ENCODE data around the gene SAMD14.

Gene SAMD14

DNA sequence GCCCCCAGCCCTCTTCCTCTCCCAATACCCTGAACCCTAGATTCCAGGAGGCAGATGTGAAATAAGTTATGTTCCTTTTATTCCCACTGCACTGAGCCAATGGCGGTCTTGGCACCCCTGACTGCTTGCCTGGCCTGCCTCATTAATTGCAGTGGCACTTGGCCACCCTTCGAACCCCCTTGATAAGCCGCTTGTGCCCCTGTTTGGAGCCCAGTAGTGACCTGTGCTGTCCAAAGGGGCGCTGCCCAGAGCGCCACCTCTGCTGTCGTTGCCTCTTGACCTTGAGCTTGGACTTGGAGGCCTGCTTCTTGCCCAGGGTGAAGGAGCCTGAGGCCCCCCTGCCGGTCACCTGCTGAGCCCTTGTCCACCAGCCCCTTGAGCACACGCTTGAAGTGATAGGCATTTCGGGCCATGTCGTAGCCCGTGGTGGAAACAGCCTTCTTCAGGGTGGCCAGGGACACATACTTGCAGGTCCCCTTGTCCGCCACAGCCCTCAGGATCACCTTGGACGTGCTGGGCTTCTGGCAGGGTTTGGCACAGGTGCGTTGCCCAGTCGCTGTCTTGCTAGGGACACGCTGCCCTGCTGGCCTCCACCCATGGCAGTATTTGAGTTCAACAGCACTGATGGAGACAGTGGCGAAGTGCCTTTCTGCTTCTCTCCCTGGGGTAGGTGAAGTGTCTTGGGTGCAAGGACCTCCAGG lies 41.6 kb upstream of the SAMD14 start:
- Histone ChIP-seq H3K36me3 (ENCODE audit: control insufficient read depth, insufficient read depth, low read length) (no peaks in the 10 kb centered on the region), H3K9me3 (ENCODE audit: control insufficient read depth, insufficient read depth, low read length) (no peaks in the 10 kb centered on the region), H3K4me1 (ENCODE audit: control insufficient read depth, insufficient read depth, low read length) (no peaks in the 10 kb centered on the region), H3K27ac (ENCODE audit: low read depth, low read length) (no peak overlapping the region), H3K4me3 (ENCODE audit: low read depth, low read length) (no peak overlapping the region), H3K27me3 (ENCODE audit: control insufficient read depth, insufficient read depth, low read length) (no peaks in the 10 kb centered on the region), H3K9ac (ENCODE audit: low read depth, low read length) (no peak overlapping the region)

- Histone ChIP-seq H3K36me3 (ENCODE audit: control insufficient read depth, insufficient read depth, low read length) (no peaks in the 10 kb centered on the region), H3K4me3 (ENCODE audit: low read depth, low read length) (no peak overlapping the region), H3K9ac (ENCODE audit: low read depth, low read length) (no peak overlapping the region), H3K4me1 (ENCODE audit: control insufficient read depth, insufficient read depth, low read length) (no peaks in the 10 kb centered on the region), H3K27me3 (ENCODE audit: control insufficient read depth, insufficient read depth, low read length) (no peaks in the 10 kb centered on the region), H3K27ac (ENCODE audit: low read depth, low read length) (no peak overlapping the region), H3K9me3 (ENCODE audit: control insufficient read depth, insufficient read depth, low read length) (no peaks in the 10 kb centered on the region)
Measured at GRCh38 chr17:50170662-50171370, 40.9 kb upstream of the SAMD14 start.

DNA sequence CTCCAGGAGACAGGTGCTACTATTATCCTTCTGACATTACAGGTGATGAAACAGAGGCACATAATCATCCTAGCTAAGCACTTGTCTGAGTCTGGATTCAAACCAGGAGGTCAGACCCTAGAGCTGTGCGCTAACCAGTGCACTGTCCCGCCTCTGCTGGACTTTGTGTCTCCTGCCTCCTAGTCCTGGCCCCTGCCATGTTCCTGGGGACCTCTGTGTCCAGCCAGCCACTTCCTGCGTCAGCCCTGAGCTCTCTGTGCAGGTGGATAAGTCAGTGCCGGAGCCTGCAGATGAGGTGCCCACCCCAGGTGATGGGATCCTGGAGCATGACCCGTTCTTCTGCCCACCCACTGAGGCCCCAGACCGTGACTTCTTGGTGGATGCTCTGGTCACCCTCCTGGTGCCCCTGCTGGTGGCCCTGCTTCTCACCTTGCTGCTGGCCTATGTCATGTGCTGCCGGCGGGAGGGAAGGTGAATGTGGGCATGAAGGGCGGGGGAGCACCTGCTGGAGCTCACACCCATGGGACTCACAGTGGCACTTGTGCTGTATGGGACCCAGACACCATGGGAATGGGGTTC lies 40.0 kb upstream of the SAMD14 start:
- no peaks in the 10 kb centered on the region for H3K4me1 ChIP-seq (ENCODE audit: control insufficient read depth, insufficient read depth, low read length)

GRCh38 chr17:50169121-50169764 lies 39.3 kb upstream of the SAMD14 start:
- Histone ChIP-seq H3K9me3 (ENCODE audit: control insufficient read depth, insufficient read depth, low read length) (no peaks in the 10 kb centered on the region), H3K36me3 (ENCODE audit: control insufficient read depth, insufficient read depth, low read length) (no peaks in the 10 kb centered on the region), H3K4me1 (ENCODE audit: control insufficient read depth, insufficient read depth, low read length) (no peaks in the 10 kb centered on the region), H3K4me3 (ENCODE audit: low read depth, low read length) (no peak overlapping the region), H3K27ac (ENCODE audit: low read depth, low read length) (no peak overlapping the region), H3K9ac (ENCODE audit: low read depth, low read length) (no peak overlapping the region), H3K27me3 (ENCODE audit: control insufficient read depth, insufficient read depth, low read length) (no peaks in the 10 kb centered on the region)

More for the DNA sequence above, 40.0 kb upstream of the SAMD14 start:
- Histone ChIP-seq H3K9me3 (ENCODE audit: control insufficient read depth, insufficient read depth, low read length) (no peaks in the 10 kb centered on the region), H3K36me3 (ENCODE audit: control insufficient read depth, insufficient read depth, low read length) (no peaks in the 10 kb centered on the region), H3K4me3 (ENCODE audit: low read depth, low read length) (no peak overlapping the region), H3K27me3 (ENCODE audit: control insufficient read depth, insufficient read depth, low read length) (no peaks in the 10 kb centered on the region), H3K9ac (ENCODE audit: low read depth, low read length) (no peak overlapping the region), H3K27ac (ENCODE audit: low read depth, low read length) (no peak overlapping the region)

- no peaks in the 10 kb centered on the region for H3K9me3 ChIP-seq (ENCODE audit: control insufficient read depth, insufficient read depth, low read length)
- H3K27ac ChIP-seq (ENCODE audit: low read depth, low read length) = no peak overlapping the region
- H3K36me3 ChIP-seq (ENCODE audit: control insufficient read depth, insufficient read depth, low read length) = no peaks in the 10 kb centered on the region
- no peak overlapping the region for H3K4me3 ChIP-seq (ENCODE audit: low read depth, low read length)
- H3K9ac ChIP-seq (ENCODE audit: low read depth, low read length) = no peak overlapping the region
- H3K4me1 ChIP-seq (ENCODE audit: control insufficient read depth, insufficient read depth, low read length) = no peaks in the 10 kb centered on the region
- no peaks in the 10 kb centered on the region for H3K27me3 ChIP-seq (ENCODE audit: control insufficient read depth, insufficient read depth, low read length)
Measured at GRCh38 chr17:50168319-50168718, 38.4 kb upstream of the SAMD14 start.

DNA sequence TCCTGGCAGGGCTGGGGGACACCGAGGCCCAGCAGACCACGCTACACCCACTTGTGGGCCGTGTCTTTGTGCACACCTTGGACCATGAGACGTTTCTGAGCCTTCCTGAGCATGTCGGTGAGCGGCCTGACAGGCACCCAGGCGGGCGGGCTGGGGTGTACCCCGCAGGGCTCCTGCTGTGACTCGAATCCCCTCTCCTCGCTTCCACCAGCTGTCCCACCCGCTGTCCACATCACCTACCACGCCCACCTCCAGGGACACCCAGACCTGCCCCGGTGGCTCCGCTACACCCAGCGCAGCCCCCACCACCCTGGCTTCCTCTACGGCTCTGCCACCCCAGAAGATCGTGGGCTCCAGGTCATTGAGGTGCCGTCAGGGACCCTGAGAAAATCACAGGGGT lies 37.4 kb upstream of the SAMD14 start:
- Histone ChIP-seq H3K9me3 (ENCODE audit: control insufficient read depth, insufficient read depth, low read length) (no peaks in the 10 kb centered on the region), H3K9ac (ENCODE audit: low read depth, low read length) (no peak overlapping the region), H3K27ac (ENCODE audit: low read depth, low read length) (no peak overlapping the region), H3K4me1 (ENCODE audit: control insufficient read depth, insufficient read depth, low read length) (no peaks in the 10 kb centered on the region), H3K27me3 (ENCODE audit: control insufficient read depth, insufficient read depth, low read length) (peaks cover 2% of the 10 kb centered on the region), H3K36me3 (ENCODE audit: control insufficient read depth, insufficient read depth, low read length) (no peaks in the 10 kb centered on the region), H3K4me3 (ENCODE audit: low read depth, low read length) (no peak overlapping the region)

DNA sequence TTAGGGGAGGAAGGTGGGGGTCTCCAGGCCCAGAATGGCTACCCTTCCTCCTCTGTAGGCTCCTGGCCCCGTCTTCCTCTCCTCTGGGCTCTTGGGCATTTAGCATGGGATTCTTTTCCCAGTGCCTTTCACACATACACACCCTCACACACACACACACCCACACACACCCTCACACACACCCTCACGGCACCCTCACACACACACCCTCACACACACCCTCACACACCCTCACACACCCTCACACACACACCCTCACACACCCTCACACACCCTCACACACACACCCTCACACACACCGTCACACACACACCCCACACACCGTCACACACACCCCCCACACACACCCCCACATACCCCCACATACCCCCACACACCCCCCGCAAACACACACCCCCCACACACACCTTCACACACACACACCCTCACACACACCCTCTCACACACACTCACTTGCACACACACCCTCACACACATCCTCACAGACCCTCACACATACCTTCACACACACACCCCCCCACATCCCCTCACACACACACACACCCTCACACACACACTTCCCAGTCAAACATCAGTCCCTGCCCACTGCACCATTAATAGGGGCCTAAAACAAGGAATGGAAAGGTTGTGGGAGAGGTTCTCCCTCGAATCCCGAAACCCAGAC lies 36.7 kb upstream of the SAMD14 start:
- Histone ChIP-seq H3K36me3 (ENCODE audit: control insufficient read depth, insufficient read depth, low read length) (no peaks in the 10 kb centered on the region), H3K9ac (ENCODE audit: low read depth, low read length) (no peak overlapping the region), H3K9me3 (ENCODE audit: control insufficient read depth, insufficient read depth, low read length) (no peaks in the 10 kb centered on the region), H3K27me3 (ENCODE audit: control insufficient read depth, insufficient read depth, low read length) (peaks cover 10% of the 10 kb centered on the region), H3K27ac (ENCODE audit: low read depth, low read length) (no peak overlapping the region), H3K4me3 (ENCODE audit: low read depth, low read length) (no peak overlapping the region), H3K4me1 (ENCODE audit: control insufficient read depth, insufficient read depth, low read length) (peaks cover 6% of the 10 kb centered on the region; the same call in 1 of the 2 replicates)

DNA sequence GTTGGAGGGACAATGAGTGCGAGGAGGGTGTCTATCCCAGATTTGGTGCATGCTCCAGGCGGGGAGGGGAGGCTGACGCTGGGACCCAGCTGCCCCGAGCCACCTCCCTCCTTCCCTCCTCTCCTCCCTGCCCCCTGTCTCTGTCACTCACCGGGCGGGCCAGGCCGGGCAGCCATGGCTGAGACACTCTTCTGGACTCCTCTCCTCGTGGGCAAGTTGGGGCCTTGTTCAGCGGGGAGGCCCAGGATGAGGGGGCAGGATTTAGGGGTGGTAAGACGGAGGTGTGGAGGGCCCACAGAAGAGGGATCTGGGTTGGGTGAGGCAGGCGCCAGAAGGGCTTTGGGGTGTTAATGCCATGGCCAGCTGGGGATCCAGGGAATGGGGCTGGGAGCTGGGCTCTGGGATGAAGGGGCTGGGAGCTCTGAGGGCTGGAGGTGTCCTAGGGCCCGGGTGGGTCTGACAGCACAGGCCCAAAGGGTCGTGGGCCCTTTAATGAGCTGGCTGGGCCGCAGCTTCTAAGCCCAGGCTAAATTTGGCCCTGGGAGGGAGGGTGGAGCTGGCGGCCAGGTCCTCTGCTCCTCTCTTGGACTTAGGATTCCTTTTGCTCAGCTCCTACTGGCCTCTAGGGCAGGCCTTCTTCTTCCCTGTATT lies 36.0 kb upstream of the SAMD14 start, which contains the start of gene SGCA:
Gene SGCA (plus strand): TSS at position 139 of the 651 bp plus-strand sequence. CDS start 36 bp downstream, at position 175.
- no peak within 1 kb of the TSS for H3K4me3 ChIP-seq (ENCODE audit: low read depth, low read length)
- no peak within 1 kb of the TSS for H3K9ac ChIP-seq (ENCODE audit: low read depth, low read length)
- peaks cover 8% of the 10 kb centered on the region; the same call in 1 of the 2 replicates for H3K4me1 ChIP-seq (ENCODE audit: control insufficient read depth, insufficient read depth, low read length)
- H3K27ac ChIP-seq (ENCODE audit: low read depth, low read length) = no peak within 1 kb of the TSS
- H3K36me3 ChIP-seq (ENCODE audit: control insufficient read depth, insufficient read depth, low read length) = no peaks in the 10 kb centered on the region
- peaks cover 10% of the 10 kb centered on the region for H3K27me3 ChIP-seq (ENCODE audit: control insufficient read depth, insufficient read depth, low read length)
- no peaks in the 10 kb centered on the region for H3K9me3 ChIP-seq (ENCODE audit: control insufficient read depth, insufficient read depth, low read length)

- no peaks in the 10 kb centered on the region for H3K36me3 ChIP-seq (ENCODE audit: control insufficient read depth, insufficient read depth, low read length)
- H3K27ac ChIP-seq (ENCODE audit: low read depth, low read length) = no peak overlapping the region
- peaks cover 11% of the 10 kb centered on the region; the same call in 1 of the 2 replicates for H3K4me1 ChIP-seq (ENCODE audit: control insufficient read depth, insufficient read depth, low read length)
- peaks cover 14% of the 10 kb centered on the region for H3K27me3 ChIP-seq (ENCODE audit: control insufficient read depth, insufficient read depth, low read length)
- no peak overlapping the region for H3K4me3 ChIP-seq (ENCODE audit: low read depth, low read length)
- no peak overlapping the region for H3K9ac ChIP-seq (ENCODE audit: low read depth, low read length)
- no peaks in the 10 kb centered on the region for H3K9me3 ChIP-seq (ENCODE audit: control insufficient read depth, insufficient read depth, low read length)
Measured at GRCh38 chr17:50165466-50165865, 35.5 kb upstream of the SAMD14 start.

DNA sequence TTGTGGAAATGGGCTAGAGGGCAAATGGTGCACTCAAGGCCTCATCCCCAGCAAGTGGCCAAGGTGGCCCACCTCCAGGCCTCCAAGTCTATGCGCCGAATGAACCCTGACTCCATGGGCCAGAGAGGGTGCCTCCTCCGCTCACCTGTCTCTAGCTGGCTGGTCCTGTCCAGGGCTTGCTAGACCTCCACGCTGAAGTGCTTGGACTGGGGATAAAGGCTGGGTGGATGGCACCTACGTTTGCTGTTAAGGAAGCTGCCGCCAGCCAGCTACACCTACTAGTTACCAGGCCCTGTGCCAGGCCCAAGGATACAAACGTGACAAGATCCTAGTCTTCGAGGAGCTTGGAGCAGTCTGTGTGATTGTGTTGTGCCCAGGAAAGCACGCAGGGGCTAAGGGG lies 35.1 kb upstream of the SAMD14 start:
- Histone ChIP-seq H3K27me3 (ENCODE audit: control insufficient read depth, insufficient read depth, low read length) (peaks cover 14% of the 10 kb centered on the region), H3K27ac (ENCODE audit: low read depth, low read length) (no peak overlapping the region)

More for the DNA sequence above, 35.1 kb upstream of the SAMD14 start:
- H3K4me1 ChIP-seq (ENCODE audit: control insufficient read depth, insufficient read depth, low read length) = peaks cover 11% of the 10 kb centered on the region; the same call in 1 of the 2 replicates
- no peaks in the 10 kb centered on the region for H3K9me3 ChIP-seq (ENCODE audit: control insufficient read depth, insufficient read depth, low read length)
- H3K4me3 ChIP-seq (ENCODE audit: low read depth, low read length) = no peak overlapping the region
- no peaks in the 10 kb centered on the region for H3K36me3 ChIP-seq (ENCODE audit: control insufficient read depth, insufficient read depth, low read length)
- no peak overlapping the region for H3K9ac ChIP-seq (ENCODE audit: low read depth, low read length)

All from HUES48 (cell line).